GM19193 (cell line): ENCODE results near the gene VCAN.

Source experiments
- POLR2A ChIP-seq: IDR thresholded peaks from 4 replicates; pipeline ENCODE4 v1.6.1; 2011; ENCODE audit not compliant: insufficient read depth, insufficient read length; ENCODE audit errors: extremely low read depth

The VCAN gene

DNA sequence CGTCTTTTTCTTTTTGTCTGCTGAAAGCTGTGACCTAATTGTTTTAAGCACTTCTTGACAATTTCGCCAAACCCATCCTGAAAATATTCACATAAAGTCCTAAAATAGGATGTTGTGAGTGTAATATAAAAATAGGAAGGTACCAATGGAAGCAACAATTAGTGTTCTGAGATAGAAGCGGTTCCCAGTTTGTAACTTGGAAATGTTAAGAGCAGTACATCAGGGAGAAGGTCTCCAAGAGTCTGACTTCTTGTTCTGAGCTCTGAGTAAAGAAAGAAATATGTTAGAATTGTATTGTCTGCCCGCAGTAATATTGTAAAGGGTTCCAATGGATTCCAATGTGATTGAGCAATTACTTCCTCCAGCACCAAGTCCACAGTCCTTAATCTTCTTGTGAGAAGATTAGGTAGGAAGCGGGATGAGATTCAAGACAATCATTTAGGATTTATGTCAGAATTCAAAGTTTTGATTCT, 3.9 kb downstream of the VCAN start:
- TF ChIP-seq POLR2A, result no peak

DNA sequence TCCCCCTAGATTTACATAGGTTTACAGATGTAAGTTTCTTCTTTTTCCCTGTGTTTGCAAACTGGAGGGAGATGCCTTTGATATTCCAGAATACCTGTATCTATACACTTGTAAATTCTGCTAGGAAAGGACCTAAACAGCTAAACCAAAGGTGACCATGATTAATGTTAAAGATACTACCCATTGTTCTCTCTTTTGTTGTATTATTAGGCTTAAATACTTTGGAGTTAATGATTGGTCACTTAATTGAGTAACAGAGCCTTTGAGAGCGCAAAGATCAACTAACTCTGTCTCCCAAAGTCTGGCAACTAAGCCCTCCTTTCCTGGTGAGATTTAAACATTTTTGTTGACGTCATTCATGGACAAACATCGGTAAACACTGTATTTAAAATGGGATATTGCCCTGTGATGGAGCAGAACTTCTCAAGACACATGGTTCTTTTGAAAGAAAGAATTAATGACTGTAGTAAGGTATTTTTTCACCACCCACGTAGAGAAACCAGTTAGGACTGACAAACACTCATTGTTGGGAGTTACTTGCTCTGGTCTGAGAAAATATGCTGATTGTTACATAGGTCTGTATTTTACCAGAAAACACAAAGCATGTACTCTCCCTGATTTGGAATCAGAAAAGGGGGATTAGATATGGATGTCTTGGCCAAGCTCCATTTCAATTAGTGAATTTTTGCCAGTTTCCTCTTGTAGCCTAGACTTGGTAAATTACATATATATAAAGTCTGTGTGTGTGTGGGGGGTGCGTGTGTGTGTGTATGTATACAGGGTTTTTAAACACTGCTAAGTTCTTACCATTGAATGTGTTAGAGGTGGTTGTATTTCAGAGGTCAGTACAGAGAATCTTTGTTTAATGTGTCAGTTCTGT, 4.6 kb downstream of the VCAN start:
- no peak for TF ChIP-seq POLR2A

DNA sequence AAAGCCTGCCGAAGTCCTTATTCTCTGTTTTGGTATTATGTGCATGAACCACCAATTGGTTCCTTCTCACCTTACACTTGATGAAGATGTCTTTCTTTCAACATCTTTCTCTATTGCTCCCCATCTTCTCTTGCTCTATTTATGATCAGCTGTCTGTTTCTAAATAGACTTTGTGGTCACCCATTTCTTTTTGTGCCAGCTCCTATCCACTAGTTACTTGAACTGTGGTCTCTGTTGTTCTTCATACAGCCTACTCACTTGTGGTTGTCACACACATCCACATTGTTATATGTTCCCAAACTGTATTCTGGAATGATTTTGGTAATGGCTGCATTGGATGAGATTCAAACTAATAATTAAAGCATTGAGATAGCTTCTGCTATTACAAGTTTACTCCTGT, 11.4 kb downstream of the VCAN start:
- no peak for TF ChIP-seq POLR2A

DNA sequence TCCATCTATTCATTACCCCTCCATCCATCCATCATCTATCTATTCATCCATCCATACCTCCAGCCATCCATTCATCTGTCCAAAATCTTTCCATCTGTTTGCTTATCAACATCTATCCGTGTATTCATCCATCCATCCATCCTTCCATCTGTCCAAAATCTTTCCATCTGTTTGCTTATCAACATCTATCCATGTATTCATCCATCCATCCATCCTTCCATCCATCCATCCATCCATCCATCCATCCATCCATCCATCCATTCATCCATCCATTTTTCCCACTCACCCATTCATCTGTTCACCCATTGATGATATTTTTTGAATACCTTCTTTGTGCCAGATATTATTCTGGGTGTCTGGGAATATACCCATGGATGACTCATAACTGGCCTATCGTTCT, 12.8 kb downstream of the VCAN start:
- no peak for TF ChIP-seq POLR2A

DNA sequence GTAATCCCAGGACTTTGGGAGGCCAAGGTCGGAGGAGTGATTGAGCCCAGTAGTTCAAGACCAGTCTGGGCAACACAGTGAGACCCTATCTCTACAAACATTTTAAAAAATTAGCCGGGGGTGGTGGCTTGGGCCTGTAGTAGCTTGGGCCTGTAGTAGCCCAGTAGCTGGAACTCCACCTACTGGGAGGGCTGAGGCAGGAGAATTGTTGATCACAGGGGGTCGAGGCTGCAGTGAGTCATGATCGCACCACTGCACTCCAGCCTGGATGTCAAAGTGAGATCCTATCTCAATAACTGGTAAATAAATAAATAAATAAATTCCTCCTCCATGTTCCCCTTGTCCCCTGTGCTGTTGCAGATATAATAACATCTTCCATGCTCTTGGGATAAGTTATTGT, 14.3 kb downstream of the VCAN start:
- TF ChIP-seq POLR2A, result no peak

DNA sequence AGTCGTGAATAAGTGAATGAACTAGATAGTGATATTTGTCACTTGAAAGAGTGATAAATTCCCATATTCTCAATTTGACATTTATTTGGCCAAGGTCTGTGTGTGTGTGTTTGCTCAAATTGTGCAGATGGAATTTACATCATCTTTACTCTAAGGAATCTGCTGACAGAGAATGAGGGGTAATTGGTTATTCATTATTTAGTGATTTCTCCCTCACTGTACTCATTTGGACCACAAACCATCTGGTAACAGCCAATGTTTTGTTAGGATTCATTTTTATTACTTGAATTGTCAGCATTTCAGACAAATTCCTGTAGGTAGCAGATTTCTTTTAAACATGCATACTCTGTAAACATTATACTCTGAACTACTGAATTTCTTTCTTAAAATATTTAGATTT, 15.6 kb downstream of the VCAN start:
- no peak for TF ChIP-seq POLR2A

DNA sequence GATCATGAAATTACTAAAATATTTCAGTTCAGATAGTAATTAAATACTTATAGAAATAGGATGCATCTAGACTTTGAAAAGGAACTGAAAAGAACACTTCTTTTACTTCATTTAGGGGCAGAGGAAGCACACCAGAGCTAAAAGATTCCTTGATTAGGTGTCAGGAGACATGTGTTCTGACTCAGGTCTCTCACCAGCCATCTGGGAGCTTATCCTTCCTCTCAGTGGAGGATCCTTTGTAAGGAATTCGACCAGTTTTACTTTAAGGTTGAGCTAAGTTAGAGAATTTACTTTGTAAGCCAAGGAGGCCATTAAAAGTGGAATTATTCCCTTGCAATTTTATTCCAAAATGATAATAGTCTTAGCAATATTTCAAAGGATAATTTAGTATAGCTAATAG, 16.7 kb downstream of the VCAN start:
- TF ChIP-seq POLR2A, result no peak

DNA sequence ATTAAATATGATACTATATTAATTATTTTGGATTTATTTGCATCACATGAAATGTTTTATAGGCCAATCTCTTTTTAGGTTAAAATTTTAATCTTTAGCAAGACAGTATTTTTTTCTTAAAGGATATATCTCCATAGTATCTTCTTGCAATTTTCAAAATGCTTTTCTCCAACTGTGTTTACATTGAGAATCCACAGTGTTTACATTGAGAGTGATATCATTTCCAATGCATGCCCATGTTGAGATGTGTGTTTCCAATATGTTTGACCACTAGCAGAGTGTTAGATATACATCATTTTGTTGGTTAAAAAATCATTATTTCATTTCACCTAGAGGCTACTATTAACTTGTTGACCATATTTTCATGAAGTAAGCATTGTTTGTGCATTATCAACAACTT, 17.3 kb downstream of the VCAN start:
- no peak for TF ChIP-seq POLR2A

DNA sequence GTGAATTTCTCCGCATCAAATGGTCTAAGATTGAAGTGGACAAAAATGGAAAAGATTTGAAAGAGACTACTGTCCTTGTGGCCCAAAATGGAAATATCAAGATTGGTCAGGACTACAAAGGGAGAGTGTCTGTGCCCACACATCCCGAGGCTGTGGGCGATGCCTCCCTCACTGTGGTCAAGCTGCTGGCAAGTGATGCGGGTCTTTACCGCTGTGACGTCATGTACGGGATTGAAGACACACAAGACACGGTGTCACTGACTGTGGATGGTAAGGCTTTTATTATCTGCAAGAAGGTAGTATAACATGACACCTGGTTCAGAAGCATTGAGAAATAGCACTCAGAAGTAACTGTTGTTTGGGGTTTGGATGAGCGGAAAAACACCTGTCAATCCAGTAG, 18.7 kb downstream of the VCAN start:
- TF ChIP-seq POLR2A, result no peak

DNA sequence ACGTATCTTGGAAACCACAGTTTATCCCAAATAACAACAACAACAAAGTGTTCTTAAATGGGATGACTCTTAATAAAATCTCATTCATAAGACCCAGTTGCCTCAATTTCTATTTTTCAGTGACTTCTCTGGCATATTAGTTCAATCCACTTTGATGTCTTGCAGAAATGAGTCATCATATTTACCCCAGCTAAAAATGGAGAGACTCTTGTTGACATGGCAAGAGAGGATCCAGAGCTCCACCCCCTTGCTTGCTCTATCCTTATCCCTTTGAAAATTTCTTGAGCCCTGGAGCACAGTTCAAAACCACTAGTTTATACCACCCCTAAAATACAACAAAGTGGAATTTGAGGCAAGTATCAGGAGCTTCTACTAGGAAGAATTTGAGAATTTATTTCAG, 20.8 kb downstream of the VCAN start:
- no peak for TF ChIP-seq POLR2A

DNA sequence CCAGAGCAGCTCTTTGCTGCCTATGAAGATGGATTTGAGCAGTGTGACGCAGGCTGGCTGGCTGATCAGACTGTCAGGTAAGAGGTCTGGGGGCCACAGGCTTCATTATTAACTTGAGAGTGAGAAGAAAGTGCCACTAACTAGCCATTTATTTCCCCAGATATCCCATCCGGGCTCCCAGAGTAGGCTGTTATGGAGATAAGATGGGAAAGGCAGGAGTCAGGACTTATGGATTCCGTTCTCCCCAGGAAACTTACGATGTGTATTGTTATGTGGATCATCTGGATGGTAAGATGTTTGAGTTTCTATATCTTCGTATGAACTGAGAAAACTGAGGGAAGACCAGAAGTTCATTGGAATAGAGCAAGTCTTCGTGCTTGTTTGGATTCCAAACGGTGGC, 22.1 kb downstream of the VCAN start:
- no peak for TF ChIP-seq POLR2A

DNA sequence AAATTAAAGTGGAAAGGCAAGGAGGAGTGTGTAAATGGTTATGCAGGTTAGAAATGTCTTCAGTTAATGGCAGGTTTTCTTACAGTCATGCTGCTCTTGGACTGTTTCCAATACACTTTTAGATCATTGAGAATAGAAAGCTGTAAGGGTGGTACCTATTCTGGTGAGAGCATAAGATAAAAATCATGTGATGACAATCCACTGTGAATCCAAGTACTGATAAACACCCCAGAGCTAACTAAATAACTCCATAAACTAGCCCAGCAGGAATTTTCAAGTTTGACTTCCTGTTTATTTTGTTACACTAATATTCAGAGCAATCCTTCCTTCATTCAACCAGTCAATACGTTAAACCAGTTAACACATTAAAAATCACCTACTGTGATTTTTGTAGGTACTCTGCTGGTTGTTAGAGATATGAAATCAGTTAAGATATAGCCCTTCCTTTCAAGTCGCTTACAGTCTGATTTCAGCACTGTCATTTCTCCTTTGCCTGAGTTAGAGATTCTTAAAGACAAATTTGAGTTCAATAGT, 22.6 kb downstream of the VCAN start:
- no peak for TF ChIP-seq POLR2A

DNA sequence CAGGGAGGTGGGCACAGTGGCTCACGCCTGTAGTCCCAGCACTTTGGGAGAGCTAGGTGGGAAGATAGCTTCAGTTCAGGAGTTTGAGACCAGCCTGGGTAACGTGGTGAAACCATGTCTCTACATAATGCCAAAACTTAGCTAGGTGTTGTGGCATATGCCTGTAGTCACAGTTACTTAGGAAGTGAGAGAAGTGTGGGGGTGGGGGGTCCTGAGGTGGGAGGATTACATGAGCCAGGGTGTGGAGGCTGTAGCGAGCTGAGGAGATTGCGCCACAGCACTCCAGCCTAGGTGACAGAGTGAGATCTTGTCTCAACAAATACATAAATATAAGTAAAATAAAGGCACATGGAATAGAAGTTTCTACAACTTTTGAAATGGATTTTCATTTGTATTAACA, 23.1 kb downstream of the VCAN start:
- no peak for TF ChIP-seq POLR2A

DNA sequence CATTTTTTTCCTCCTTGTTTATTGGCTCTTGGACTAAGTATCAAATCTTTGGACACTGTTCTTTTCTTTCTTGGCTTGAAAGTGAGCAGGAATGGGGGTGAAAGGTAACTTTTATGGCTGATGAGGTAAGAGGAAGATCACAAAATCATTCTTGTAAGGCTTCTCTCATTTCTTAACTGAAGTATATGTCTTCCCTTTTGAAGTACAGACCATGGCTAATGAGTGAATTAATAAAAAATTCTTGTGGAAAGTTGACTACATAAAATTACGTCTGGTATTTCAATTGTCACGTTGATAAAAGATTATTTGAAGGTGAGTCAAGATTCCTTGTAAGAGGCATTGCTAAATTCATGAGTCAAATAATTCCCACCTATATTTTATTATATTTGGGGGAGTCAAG, 25.1 kb downstream of the VCAN start:
- TF ChIP-seq POLR2A, result no peak

DNA sequence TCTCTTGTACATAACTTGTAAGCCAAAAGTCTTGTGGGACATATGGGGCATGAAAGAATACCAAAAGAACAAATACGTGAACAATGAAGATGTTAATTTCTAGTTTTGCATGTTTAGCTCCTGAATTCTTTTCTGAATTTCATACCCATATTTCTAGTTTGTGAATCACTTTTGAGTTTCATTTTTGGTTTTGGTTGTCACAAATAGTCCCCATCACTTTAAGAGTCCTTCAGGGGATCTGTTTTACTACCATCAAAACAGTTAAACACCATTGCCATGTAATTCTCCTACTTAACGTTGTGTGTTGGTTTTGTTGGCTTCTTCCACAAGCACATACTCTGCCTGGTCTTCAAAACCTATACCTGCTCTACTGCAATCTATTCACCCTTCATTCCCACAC, 27.0 kb downstream of the VCAN start:
- TF ChIP-seq POLR2A, result no peak

DNA sequence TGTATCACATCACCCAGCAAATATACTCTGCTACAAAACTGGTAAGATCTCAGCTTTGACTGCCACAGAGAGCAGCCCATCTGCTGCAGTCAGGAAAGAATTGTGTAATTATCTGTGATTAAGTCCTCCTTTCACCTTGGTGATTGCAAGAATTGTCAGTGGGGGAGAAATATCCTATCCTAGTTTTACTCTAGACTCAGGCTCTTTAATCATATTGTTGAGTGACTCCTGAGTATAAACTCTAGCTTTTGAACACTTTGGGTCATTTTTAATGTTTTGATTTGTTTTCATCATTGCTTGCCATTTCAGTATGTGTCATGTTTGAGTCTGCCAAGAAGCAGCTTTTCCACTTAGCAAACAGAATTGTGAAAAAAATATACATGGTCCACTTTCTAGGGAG, 32.1 kb downstream of the VCAN start:
- TF ChIP-seq POLR2A, result no peak
